HepG2 (cell line): ENCODE data around the gene PSMB9. TPM values are rescaled to one million over a fixed set of nuclear protein-coding genes. Genes with fewer than 3 reads are reported as not detected.
A peak's percentile ranks its signal among the peaks of the same experiment; 100 is the strongest.

Source experiments
- AKAP8 ChIP-seq: sonication (generic); formaldehyde crosslinking; IDR thresholded peaks from 2 replicates; pipeline ENCODE4 v1.5.1; 2020; ENCODE audit warnings: mild to moderate bottlenecking, missing genetic modification reagents
- BCL6 ChIP-seq: IDR thresholded peaks from 2 replicates; pipeline ENCODE4 v1.6.1; 2016; ENCODE audit warnings: missing genetic modification reagents, missing compliant biosample characterization
- BRD4 ChIP-seq: sonication (generic); formaldehyde crosslinking; IDR thresholded peaks from 2 replicates; pipeline ENCODE4 v1.4.0; 2020; ENCODE audit warnings: missing genetic modification reagents
- DMAP1 ChIP-seq: IDR thresholded peaks from 2 replicates; pipeline ENCODE4 v1.6.1; 2016
- EZH2 ChIP-seq: conservative IDR thresholded peaks from 2 replicates; pipeline ENCODE4 v1.6.1; 2012; ENCODE audit warnings: mild to moderate bottlenecking, low read depth, low read length, moderate library complexity
- GLI4 ChIP-seq: sonication (generic); formaldehyde crosslinking; IDR thresholded peaks from 2 replicates; pipeline ENCODE4 v1.5.1; 2020; ENCODE audit warnings: missing genetic modification reagents, mild to moderate bottlenecking, moderate library complexity, borderline replicate concordance
- HDAC1 ChIP-seq: sonication (generic); formaldehyde crosslinking; IDR thresholded peaks from 2 replicates; pipeline ENCODE4 v1.5.1; 2020; ENCODE audit warnings: mild to moderate bottlenecking, missing genetic modification reagents
- KLF15 ChIP-seq: sonication (generic); formaldehyde crosslinking; IDR thresholded peaks from 2 replicates; pipeline ENCODE4 v1.8.1; 2023; ENCODE audit warnings: borderline replicate concordance, mild to moderate bottlenecking, inconsistent platforms, missing genetic modification reagents, mixed read lengths
- KLF9 ChIP-seq: IDR thresholded peaks from 2 replicates; pipeline ENCODE4 v1.6.1; 2016; ENCODE audit warnings: low read depth
- MAF1 ChIP-seq: sonication (generic); formaldehyde crosslinking; IDR thresholded peaks from 2 replicates; pipeline ENCODE4 v1.5.0; 2020; ENCODE audit warnings: missing genetic modification reagents, borderline replicate concordance
- MEIS1 ChIP-seq: sonication (generic); formaldehyde crosslinking; IDR thresholded peaks from 2 replicates; pipeline ENCODE4 v1.9.0; 2021; ENCODE audit warnings: mild to moderate bottlenecking, missing genetic modification reagents, moderate library complexity, borderline replicate concordance
- NFKB2 ChIP-seq: sonication (generic); formaldehyde crosslinking; IDR thresholded peaks from 2 replicates; pipeline ENCODE4 v1.4.0; 2020; ENCODE audit warnings: missing genetic modification reagents, borderline replicate concordance
- RBM39 ChIP-seq: fragments of 200-400 bp; formaldehyde crosslinking; IDR thresholded peaks from one replicate; pipeline ENCODE4 v1.6.1; 2018; ENCODE audit warnings: antibody characterized with exemption, mild to moderate bottlenecking, low read depth, low read length; ENCODE audit not compliant: poor library complexity, severe bottlenecking
- SAP130 ChIP-seq: IDR thresholded peaks from 2 replicates; pipeline ENCODE4 v1.6.1; 2016; ENCODE audit warnings: low read depth
- SP140L ChIP-seq: sonication (generic); formaldehyde crosslinking; IDR thresholded peaks from 2 replicates; pipeline ENCODE4 v1.4.0; 2020; ENCODE audit warnings: missing genetic modification reagents, borderline replicate concordance
- SP2 ChIP-seq: sonication (generic); formaldehyde crosslinking; IDR thresholded peaks from 2 replicates; pipeline ENCODE4 v1.5.1; 2020; ENCODE audit warnings: mild to moderate bottlenecking, missing genetic modification reagents
- ZNF414 ChIP-seq: sonication (generic); formaldehyde crosslinking; IDR thresholded peaks from 2 replicates; pipeline ENCODE4 v1.5.0; 2020; ENCODE audit warnings: missing genetic modification reagents
- ZNF546 ChIP-seq: sonication (generic); formaldehyde crosslinking; conservative IDR thresholded peaks from 2 replicates; pipeline ENCODE4 v1.8.1; 2023; ENCODE audit warnings: mild to moderate bottlenecking, missing genetic modification reagents
- ZNF564 ChIP-seq: sonication (generic); formaldehyde crosslinking; IDR thresholded peaks from 2 replicates; pipeline ENCODE4 v1.8.1; 2023; ENCODE audit warnings: mild to moderate bottlenecking, missing genetic modification reagents
- polyA plus RNA-seq, 8 experiments: library from polyadenylated mRNA; depleted of rRNA in 3 of 8; stranded (reverse) in 7 of 8; unstranded in 1 of 8; fragments of >200 nt; fragmentation: Illumina TruSeq in 4 of 8; extraction: Trizol in 4 of 8; gene quantifications; 2 replicates each; pipeline versions ENCODE4 v1.2.1 to v1.2.3, GENCODE V29; 2011 to 2016; ENCODE audit warnings: low read depth in 4 of 8, missing spikeins in 1 of 8, mixed read lengths in 1 of 8; ENCODE audit not compliant: insufficient read depth in 1 of 8
- total RNA-seq, 5 experiments: library from RNA; depleted of rRNA; stranded (reverse); fragments of >200 nt; fragmentation: Illumina TruSeq; extraction: Trizol; gene quantifications; 2 replicates each; pipeline ENCODE4 v1.2.3, GENCODE V29; 2016; ENCODE audit warnings: low read depth in 1 of 5
- TF ChIP-seq, protein P1 (sequence below): sonication (generic); formaldehyde crosslinking; IDR thresholded peaks from 2 replicates; pipeline ENCODE4 v1.5.1; 2020; ENCODE audit warnings: missing genetic modification reagents, mild to moderate bottlenecking, borderline replicate concordance
- TF ChIP-seq, protein P2 (sequence below): sonication (generic); formaldehyde crosslinking; IDR thresholded peaks from 2 replicates; pipeline ENCODE4 v1.4.0; 2020; ENCODE audit warnings: missing genetic modification reagents, mild to moderate bottlenecking, borderline replicate concordance
- TF ChIP-seq, protein P3 (sequence below): sonication (generic); formaldehyde crosslinking; IDR thresholded peaks from 2 replicates; pipeline ENCODE4 v1.5.0; 2020; ENCODE audit warnings: missing genetic modification reagents
- TF ChIP-seq, protein P4 (sequence below): sonication (generic); formaldehyde crosslinking; IDR thresholded peaks from 2 replicates; pipeline ENCODE4 v1.8.1; 2023; ENCODE audit warnings: missing genetic modification reagents, mild to moderate bottlenecking, borderline replicate concordance

Gene PSMB9
- total and polyA plus RNA-seq, 2 of the 13 experiments (the other 11 are each of a cell fraction or from before 2014, with no cell fraction given), result 15.6 to 16.0 TPM

GRCh38 chr6:32852844-32853540 is 1.0 kb upstream of the PSMB9 start (continued):
- TF ChIP-seq BCL6 (CRISPR knock-in tag) (no peak), ZNF546 (CRISPR knock-in tag) (no peak), RBM39 (no peak), GLI4 (CRISPR knock-in tag) (no peak; the same call in 1 of the 2 replicates), NFKB2 (CRISPR knock-in tag) (peak; percentile 72; the same call in 1 of the 2 replicates), KLF15 (CRISPR knock-in tag) (no peak), DMAP1 (CRISPR knock-in tag) (no peak), EZH2 (no peak), SP140L (CRISPR knock-in tag) (no peak), KLF9 (CRISPR knock-in tag) (no peak), ZNF564 (CRISPR knock-in tag) (peak; percentile 83), ZNF414 (no peak), SP2 (CRISPR knock-in tag) (no peak; the same call in 1 of the 2 replicates), BRD4 (CRISPR knock-in tag) (peak; percentile 34; the same call in 1 of the 2 replicates), SAP130 (CRISPR knock-in tag) (peak; percentile 34; the same call in 1 of the 2 replicates), MAF1 (no peak), AKAP8 (no peak), MEIS1 (CRISPR knock-in tag) (no peak; the same call in 1 of the 2 replicates), HDAC1 (CRISPR knock-in tag) (peak; percentile 52; the same call in 1 of the 2 replicates)
- TF ChIP-seq, protein P1, sequence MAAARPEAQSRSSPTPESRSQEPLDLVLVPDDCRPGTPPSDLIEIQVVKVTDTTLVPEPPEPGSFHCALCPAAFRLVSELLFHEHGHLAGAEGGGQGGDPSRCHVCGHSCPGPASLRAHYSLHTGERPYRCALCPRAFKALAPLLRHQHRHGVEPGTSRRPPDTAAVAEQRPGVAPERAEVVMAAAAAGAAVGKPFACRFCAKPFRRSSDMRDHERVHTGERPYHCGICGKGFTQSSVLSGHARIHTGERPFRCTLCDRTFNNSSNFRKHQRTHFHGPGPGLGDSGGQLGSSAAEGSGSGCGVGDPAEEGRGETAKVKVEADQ (CRISPR knock-in tag), result no peak
- TF ChIP-seq, protein P2, sequence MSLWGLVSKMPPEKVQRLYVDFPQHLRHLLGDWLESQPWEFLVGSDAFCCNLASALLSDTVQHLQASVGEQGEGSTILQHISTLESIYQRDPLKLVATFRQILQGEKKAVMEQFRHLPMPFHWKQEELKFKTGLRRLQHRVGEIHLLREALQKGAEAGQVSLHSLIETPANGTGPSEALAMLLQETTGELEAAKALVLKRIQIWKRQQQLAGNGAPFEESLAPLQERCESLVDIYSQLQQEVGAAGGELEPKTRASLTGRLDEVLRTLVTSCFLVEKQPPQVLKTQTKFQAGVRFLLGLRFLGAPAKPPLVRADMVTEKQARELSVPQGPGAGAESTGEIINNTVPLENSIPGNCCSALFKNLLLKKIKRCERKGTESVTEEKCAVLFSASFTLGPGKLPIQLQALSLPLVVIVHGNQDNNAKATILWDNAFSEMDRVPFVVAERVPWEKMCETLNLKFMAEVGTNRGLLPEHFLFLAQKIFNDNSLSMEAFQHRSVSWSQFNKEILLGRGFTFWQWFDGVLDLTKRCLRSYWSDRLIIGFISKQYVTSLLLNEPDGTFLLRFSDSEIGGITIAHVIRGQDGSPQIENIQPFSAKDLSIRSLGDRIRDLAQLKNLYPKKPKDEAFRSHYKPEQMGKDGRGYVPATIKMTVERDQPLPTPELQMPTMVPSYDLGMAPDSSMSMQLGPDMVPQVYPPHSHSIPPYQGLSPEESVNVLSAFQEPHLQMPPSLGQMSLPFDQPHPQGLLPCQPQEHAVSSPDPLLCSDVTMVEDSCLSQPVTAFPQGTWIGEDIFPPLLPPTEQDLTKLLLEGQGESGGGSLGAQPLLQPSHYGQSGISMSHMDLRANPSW (CRISPR knock-in tag), result no peak
- TF ChIP-seq, protein P3, sequence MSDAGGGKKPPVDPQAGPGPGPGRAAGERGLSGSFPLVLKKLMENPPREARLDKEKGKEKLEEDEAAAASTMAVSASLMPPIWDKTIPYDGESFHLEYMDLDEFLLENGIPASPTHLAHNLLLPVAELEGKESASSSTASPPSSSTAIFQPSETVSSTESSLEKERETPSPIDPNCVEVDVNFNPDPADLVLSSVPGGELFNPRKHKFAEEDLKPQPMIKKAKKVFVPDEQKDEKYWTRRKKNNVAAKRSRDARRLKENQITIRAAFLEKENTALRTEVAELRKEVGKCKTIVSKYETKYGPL, result no peak
- TF ChIP-seq, protein P4, sequence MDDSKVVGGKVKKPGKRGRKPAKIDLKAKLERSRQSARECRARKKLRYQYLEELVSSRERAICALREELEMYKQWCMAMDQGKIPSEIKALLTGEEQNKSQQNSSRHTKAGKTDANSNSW (CRISPR knock-in tag), result no peak
